K562 (cell line): Measurements from ENCODE around the gene PLPPR2. TPM values are rescaled to one million over a fixed set of nuclear protein-coding genes. Genes with fewer than 3 reads are reported as not detected.

ENCODE experiments used
- ATF7 ChIP-seq: fragments of 450-650 bp; IDR thresholded peaks from 2 replicates; pipeline ENCODE4 v1.7.1; 2014; ENCODE audit warnings: mild to moderate bottlenecking, moderate library complexity
- CHD1 ChIP-seq: fragments of 200-600 bp; sonication (generic); IDR thresholded peaks from one replicate; pipeline ENCODE4 v1.6.1; 2012; ENCODE audit warnings: mild to moderate bottlenecking, moderate library complexity, low read length, inconsistent platforms
- ESRRA ChIP-seq: fragments of 450-650 bp; IDR thresholded peaks from 2 replicates; pipeline ENCODE4 v1.6.1; 2014; ENCODE audit warnings: low read depth, mild to moderate bottlenecking, moderate library complexity, borderline replicate concordance
- EWSR1 ChIP-seq: fragments of 450-650 bp; IDR thresholded peaks from 2 replicates; pipeline ENCODE4 v1.6.1; 2018; ENCODE audit warnings: borderline replicate concordance, mild to moderate bottlenecking, low read depth, moderate library complexity; ENCODE audit not compliant: partially characterized antibody
- HDAC2 ChIP-seq: fragments of 450-650 bp; IDR thresholded peaks from 2 replicates; pipeline ENCODE4 v1.6.1; 2016; ENCODE audit warnings: mild to moderate bottlenecking
- MED1 ChIP-seq: sonication (generic); formaldehyde crosslinking; IDR thresholded peaks from 2 replicates; pipeline ENCODE4 v1.8.1; 2023; ENCODE audit warnings: missing genetic modification reagents, borderline replicate concordance
- MEF2D ChIP-seq: conservative IDR thresholded peaks from 2 replicates; pipeline ENCODE4 v1.6.1; 2016; ENCODE audit warnings: low read depth, missing genetic modification characterization, missing compliant biosample characterization
- NFRKB ChIP-seq: fragments of 450-650 bp; IDR thresholded peaks from 2 replicates; pipeline ENCODE4 v1.6.1; 2016; ENCODE audit warnings: low read depth
- NFYB ChIP-seq: IDR thresholded peaks from 2 replicates; pipeline ENCODE4 v1.6.1; 2011; ENCODE audit warnings: mild to moderate bottlenecking, moderate library complexity; ENCODE audit not compliant: insufficient read length; ENCODE audit errors: extremely low read depth
- POLR2H ChIP-seq: IDR thresholded peaks from 2 replicates; pipeline ENCODE4 v1.6.1; 2016; ENCODE audit warnings: missing genetic modification characterization, low read depth, mild to moderate bottlenecking, control low read depth, missing compliant biosample characterization, moderate library complexity
- TAL1 ChIP-seq: fragments of 450-650 bp; IDR thresholded peaks from 2 replicates; pipeline ENCODE4 v1.6.1; 2016; ENCODE audit warnings: mild to moderate bottlenecking
- TEAD1 ChIP-seq, 2 experiments: fragments of 450-650 bp in 1 of 2; sonication (generic) in 1 of 2; formaldehyde crosslinking; IDR thresholded peaks; 2 replicates each; pipeline versions ENCODE4 v1.4.0 to v1.8.0; 2020 to 2022; ENCODE audit warnings: mild to moderate bottlenecking in 2 of 2, missing genetic modification reagents in 1 of 2
- TRIM24 ChIP-seq, 2 experiments: fragments of 450-650 bp; IDR thresholded peaks; 2 replicates each; pipeline ENCODE4 v1.6.1; 2016
- U2AF2 ChIP-seq: fragments of 200-400 bp; formaldehyde crosslinking; optimal IDR thresholded peaks from 2 replicates; pipeline ENCODE3; 2017; ENCODE audit warnings: low read depth, mild to moderate bottlenecking, low read length
- ZKSCAN8 ChIP-seq: fragments of 200-800 bp; sonication (Bioruptor generic); IDR thresholded peaks from 2 replicates; pipeline ENCODE4 v1.6.1; 2016; ENCODE audit warnings: missing genetic modification characterization, missing compliant biosample characterization
- ZNF197 ChIP-seq: fragments of 200-800 bp; sonication (Bioruptor generic); IDR thresholded peaks from 2 replicates; pipeline ENCODE4 v1.6.1; 2016; ENCODE audit warnings: low read depth, missing genetic modification characterization, missing compliant biosample characterization
- ZNF766 ChIP-seq: fragments of 200-800 bp; sonication (Bioruptor generic); conservative IDR thresholded peaks from 2 replicates; pipeline ENCODE4 v1.6.1; 2016; ENCODE audit warnings: missing genetic modification characterization, missing compliant biosample characterization
- polyA plus RNA-seq, 8 experiments: library from polyadenylated mRNA; depleted of rRNA in 4 of 8; stranded (reverse) in 5 of 8; unstranded in 3 of 8; fragments of >200 nt; fragmentation: Nextera tagmentation in 2 of 8; fragmentation: Illumina TruSeq in 1 of 8; extraction: Ambion mirVana in 2 of 8; extraction: Trizol in 1 of 8; gene quantifications; 2 replicates each; pipeline versions ENCODE4 v1.2.1 to v1.2.3, GENCODE V29; 2011 to 2014; ENCODE audit warnings: inconsistent platforms in 1 of 8, missing spikeins in 1 of 8
- total RNA-seq, 7 experiments: library from RNA; depleted of rRNA in 6 of 7; stranded (reverse); fragments of >200 nt in 6 of 7; fragmentation: Illumina TruSeq in 2 of 7; extraction: Trizol in 2 of 7; gene quantifications; 2 replicates each; pipeline versions ENCODE4 v1.2.1 to v1.2.3, GENCODE V29; 2011 to 2021; ENCODE audit warnings: low replicate concordance in 1 of 7
- TF ChIP-seq, protein P1 (sequence below), 2 experiments: fragments of 450-650 bp; formaldehyde crosslinking in 1 of 2; IDR thresholded peaks; 2 replicates each; pipeline versions ENCODE4 v1.4.0 to v1.6.1; 2014 to 2020; ENCODE audit warnings: mild to moderate bottlenecking in 2 of 2, borderline replicate concordance in 1 of 2, low read depth in 1 of 2
- TF ChIP-seq, protein P2 (sequence below): sonication (generic); formaldehyde crosslinking; IDR thresholded peaks from 2 replicates; pipeline ENCODE4 v1.8.1; 2022; ENCODE audit warnings: missing genetic modification reagents

PLPPR2 gene
- total and polyA plus RNA-seq, 9 of the 15 experiments (the other 6 are each of a cell fraction or from before 2014, with no cell fraction given), result 0.49 to 15.9 (median 3.4) TPM

DNA sequence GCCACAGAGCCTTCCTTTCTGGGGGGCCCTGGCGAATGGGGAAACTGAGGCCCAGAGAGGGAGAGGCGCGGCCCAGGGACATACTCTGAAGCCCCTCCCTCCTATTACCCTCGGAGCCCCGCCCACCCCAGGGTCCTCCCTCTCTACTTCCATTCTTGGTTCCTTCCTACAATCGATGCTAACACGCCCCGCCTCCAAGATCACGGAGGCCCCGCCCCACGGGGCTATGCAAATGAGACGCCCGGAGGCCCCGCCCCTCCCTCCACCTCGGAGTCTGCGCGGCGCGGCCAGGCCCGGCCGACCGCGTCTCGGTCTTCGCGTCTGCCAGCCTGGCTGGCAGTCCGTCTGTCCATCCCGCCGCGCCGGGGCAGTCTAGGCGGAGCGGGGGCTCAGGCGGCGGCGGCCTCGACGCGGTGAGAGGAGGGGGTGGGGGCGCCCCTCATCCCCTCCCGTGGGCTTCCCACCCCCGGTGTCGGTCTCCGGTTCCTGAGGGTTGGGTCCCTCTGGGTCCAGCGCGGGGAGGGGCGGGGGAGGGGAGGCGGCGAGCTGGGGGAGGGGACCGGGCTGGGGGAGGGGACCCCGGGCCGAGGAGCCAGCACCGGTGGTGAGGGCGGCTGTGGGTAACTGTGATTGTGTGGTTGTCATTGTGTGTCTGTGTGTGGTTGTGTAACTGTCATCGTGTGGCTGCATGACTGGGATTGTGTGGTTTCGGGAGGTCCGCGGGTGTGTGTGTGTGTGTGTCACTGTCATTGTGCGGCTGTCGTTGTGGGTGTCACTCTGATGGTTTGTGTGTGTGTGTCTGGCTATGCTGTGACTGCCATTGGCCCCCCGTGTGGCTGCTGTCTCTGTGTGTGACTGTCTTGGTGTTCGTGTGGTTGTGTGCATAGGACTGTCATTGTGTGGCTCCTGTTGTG, at the start of gene PLPPR2 (continued):
- TF ChIP-seq, protein P1, sequence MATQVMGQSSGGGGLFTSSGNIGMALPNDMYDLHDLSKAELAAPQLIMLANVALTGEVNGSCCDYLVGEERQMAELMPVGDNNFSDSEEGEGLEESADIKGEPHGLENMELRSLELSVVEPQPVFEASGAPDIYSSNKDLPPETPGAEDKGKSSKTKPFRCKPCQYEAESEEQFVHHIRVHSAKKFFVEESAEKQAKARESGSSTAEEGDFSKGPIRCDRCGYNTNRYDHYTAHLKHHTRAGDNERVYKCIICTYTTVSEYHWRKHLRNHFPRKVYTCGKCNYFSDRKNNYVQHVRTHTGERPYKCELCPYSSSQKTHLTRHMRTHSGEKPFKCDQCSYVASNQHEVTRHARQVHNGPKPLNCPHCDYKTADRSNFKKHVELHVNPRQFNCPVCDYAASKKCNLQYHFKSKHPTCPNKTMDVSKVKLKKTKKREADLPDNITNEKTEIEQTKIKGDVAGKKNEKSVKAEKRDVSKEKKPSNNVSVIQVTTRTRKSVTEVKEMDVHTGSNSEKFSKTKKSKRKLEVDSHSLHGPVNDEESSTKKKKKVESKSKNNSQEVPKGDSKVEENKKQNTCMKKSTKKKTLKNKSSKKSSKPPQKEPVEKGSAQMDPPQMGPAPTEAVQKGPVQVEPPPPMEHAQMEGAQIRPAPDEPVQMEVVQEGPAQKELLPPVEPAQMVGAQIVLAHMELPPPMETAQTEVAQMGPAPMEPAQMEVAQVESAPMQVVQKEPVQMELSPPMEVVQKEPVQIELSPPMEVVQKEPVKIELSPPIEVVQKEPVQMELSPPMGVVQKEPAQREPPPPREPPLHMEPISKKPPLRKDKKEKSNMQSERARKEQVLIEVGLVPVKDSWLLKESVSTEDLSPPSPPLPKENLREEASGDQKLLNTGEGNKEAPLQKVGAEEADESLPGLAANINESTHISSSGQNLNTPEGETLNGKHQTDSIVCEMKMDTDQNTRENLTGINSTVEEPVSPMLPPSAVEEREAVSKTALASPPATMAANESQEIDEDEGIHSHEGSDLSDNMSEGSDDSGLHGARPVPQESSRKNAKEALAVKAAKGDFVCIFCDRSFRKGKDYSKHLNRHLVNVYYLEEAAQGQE (IDR thresholded peaks at IDR 0.05; ENCODE audit: borderline replicate concordance), result no peak
- TF ChIP-seq, protein P1 (CRISPR knock-in tag; IDR thresholded peaks at IDR 0.05; ENCODE audit: low read depth), result no peak
- TF ChIP-seq MED1 (CRISPR knock-in tag), result no peak
- TF ChIP-seq TRIM24 (IDR thresholded peaks at IDR 0.05), result no peak
- peak; percentile 25; the same call in 1 of the 2 replicates for TF ChIP-seq ESRRA
- no peak for TF ChIP-seq TEAD1 (CRISPR knock-in tag; IDR thresholded peaks at IDR 0.05)
- TF ChIP-seq HDAC2, result peak; percentile 49; the same call in 1 of the 2 replicates
- no peak for TF ChIP-seq ZNF766 (CRISPR knock-in tag)
- TF ChIP-seq CHD1, result peak; percentile 59
- no peak for TF ChIP-seq NFYB
- TF ChIP-seq POLR2H (tag), result no peak
- TF ChIP-seq ZKSCAN8 (CRISPR knock-in tag), result no peak
- TF ChIP-seq ATF7, result no peak
- TF ChIP-seq EWSR1, result no peak
- TF ChIP-seq NFRKB, result 0 out of 2 replicates have a peak, but pooled peaks have one; percentile 56
- no peak for TF ChIP-seq TAL1
- TF ChIP-seq, protein P2, sequence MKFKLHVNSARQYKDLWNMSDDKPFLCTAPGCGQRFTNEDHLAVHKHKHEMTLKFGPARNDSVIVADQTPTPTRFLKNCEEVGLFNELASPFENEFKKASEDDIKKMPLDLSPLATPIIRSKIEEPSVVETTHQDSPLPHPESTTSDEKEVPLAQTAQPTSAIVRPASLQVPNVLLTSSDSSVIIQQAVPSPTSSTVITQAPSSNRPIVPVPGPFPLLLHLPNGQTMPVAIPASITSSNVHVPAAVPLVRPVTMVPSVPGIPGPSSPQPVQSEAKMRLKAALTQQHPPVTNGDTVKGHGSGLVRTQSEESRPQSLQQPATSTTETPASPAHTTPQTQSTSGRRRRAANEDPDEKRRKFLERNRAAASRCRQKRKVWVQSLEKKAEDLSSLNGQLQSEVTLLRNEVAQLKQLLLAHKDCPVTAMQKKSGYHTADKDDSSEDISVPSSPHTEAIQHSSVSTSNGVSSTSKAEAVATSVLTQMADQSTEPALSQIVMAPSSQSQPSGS (CRISPR knock-in tag), result no peak
- no peak for TF ChIP-seq ZNF197 (CRISPR knock-in tag)
- TF ChIP-seq U2AF2, result no peak
- no peak for TF ChIP-seq MEF2D (tag)
